ENCODE measurements around the gene FILIP1L. TPM values are rescaled to one million over a fixed set of nuclear protein-coding genes. Genes with fewer than 3 reads are reported as not detected.
A peak's percentile ranks its signal among the peaks of the same experiment; 100 is the strongest.

The FILIP1L gene
- polyA plus RNA-seq, 1 of the 3 experiments (the other 2 are of a cell fraction): 26.8 TPM

GRCh38 chr3:99871231-99872045 is 242.9 kb downstream of the FILIP1L start:
- Histone ChIP-seq H3F3A (replicated peaks; ENCODE audit: insufficient read depth) (peaks cover 18% of the 10 kb centered on the region), H3K9ac (no peak overlapping the region), H3K4me3 (ENCODE audit: low read depth in 2 of 2, low read length in 1 of 2) (peak overlapping the region in 1 of 2 experiments; percentile 18; a peak in 1 of 4 replicates), H4K20me1 (ENCODE audit: insufficient read depth) (0 out of 2 replicates have a peak, but pooled peaks cover 7% of the 10 kb centered on the region), H3K4me1 (ENCODE audit: control insufficient read depth in 1 of 2, insufficient read depth in 2 of 2, low read depth in 1 of 2, low read length in 1 of 2) (peaks cover 2 to 46% of the 10 kb centered on the region in 2 experiments; a peak in 3 of 4 replicates), H3K9me3 (no peaks in the 10 kb centered on the region), H3K79me2 (ENCODE audit: insufficient read depth) (peaks cover 95% of the 10 kb centered on the region), H3K27ac (ENCODE audit: low read depth in 2 of 2, low read length in 1 of 2) (no peak overlapping the region), H2AFZ (ENCODE audit: low read depth) (no peak overlapping the region), H3K4me2 (peak overlapping the region; percentile 85; the same call in 1 of the 2 replicates), H3K9me2 (no peaks in the 10 kb centered on the region), H3K27me3 (ENCODE audit: insufficient read depth) (no peaks in the 10 kb centered on the region), H3K36me3 (replicated peaks in 1 of 2; ENCODE audit: control insufficient read depth in 1 of 2, insufficient read depth in 2 of 2, low read length in 1 of 2) (peaks cover 24 to 48% of the 10 kb centered on the region in 2 experiments)
- WGBS (ENCODE audit: low lambda C conversion rate): 85% methylated on average over 4 of the region's 4 CpGs
- ChIA-PET POLR2A (no interaction called here), CTCF (interaction anchor here (0.6 to 2.6 kb wide), 7 partner anchors 10 to 383 kb away, joined by 3 to 10 read pairs (median 4); no protein-coding TSS in a partner anchor)
- no peak for DNase-seq
- no peak for TF ChIP-seq TCF12 (IDR thresholded peaks at IDR 0.05)
- TF ChIP-seq FOXJ3 (CRISPR knock-in tag; IDR thresholded peaks at IDR 0.05): no peak
- no peak for TF ChIP-seq RFX5 (IDR thresholded peaks at IDR 0.05; ENCODE audit: low read length)
- TF ChIP-seq GATA2 (CRISPR knock-in tag; IDR thresholded peaks at IDR 0.05): no peak
- TF ChIP-seq ZBTB33 (IDR thresholded peaks at IDR 0.05; ENCODE audit: borderline replicate concordance, low read depth): no peak
- TF ChIP-seq MAX (IDR thresholded peaks at IDR 0.05; ENCODE audit: low read depth): no peak
- no peak for TF ChIP-seq NRF1 (IDR thresholded peaks at IDR 0.05; ENCODE audit: low read depth, low read length)
- no peak for TF ChIP-seq POLR2AphosphoS5 (IDR thresholded peaks at IDR 0.05; ENCODE audit: low read depth, low read length)
- no peak for TF ChIP-seq ELF1 (IDR thresholded peaks at IDR 0.05)
- no peak for TF ChIP-seq REST (IDR thresholded peaks at IDR 0.05; ENCODE audit: low read depth, low read length)
- TF ChIP-seq PBX3 (IDR thresholded peaks at IDR 0.05): no peak
- TF ChIP-seq RCOR1 (IDR thresholded peaks at IDR 0.05; ENCODE audit: low read length): no peak
- TF ChIP-seq EP300 (IDR thresholded peaks at IDR 0.05; ENCODE audit: borderline replicate concordance in 1 of 2, low read depth in 1 of 2, low read length in 1 of 2): no peak
- TF ChIP-seq SMC3 (IDR thresholded peaks at IDR 0.05; ENCODE audit: low read depth, low read length): no peak
- TF ChIP-seq RAD21 (IDR thresholded peaks at IDR 0.05; ENCODE audit: low read length): no peak

Measured in SK-N-SH (cell line).